ENCODE measurements around the gene DAGLA.

DNA sequence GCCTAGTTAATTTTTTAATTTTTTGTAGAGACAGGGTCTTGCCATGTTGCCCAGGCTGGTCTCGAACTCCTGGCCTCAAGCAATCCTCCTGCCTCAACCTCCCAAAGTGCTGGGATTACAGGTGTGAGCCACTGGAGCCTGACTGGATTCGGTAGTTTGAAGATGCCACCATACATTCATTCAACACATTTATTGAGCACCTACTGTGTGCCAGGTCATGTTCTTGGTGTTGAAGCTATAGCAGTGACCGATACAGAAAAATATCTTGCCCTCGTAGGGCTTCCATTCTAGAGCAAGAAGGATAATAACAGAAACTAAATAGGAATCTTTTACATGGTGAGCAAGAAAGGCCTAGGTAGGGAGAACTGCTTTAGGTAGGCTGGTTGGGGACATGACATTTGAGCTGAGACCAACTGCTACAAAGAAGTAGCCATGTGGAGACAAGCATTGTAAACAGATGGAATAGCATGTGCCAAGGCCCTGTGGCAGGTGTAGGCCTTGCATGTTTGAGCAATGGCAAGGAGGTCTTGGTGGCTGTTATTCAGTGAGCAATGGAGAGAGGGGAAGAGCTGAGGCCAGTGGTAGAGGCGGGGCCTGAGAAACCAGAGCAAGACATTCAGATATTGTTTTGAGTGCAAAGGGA lies 70.6 kb downstream of the DAGLA start:
- TF ChIP-seq CTCF (conservative IDR thresholded peaks at IDR 0.05; ENCODE audit: low read depth, low read length) = no peak
- no peak for TF ChIP-seq EZH2 (IDR thresholded peaks at IDR 0.05; ENCODE audit: low read length, unreplicated experiment)
- no peak for TF ChIP-seq EZH2phosphoT487 (IDR thresholded peaks at IDR 0.05; ENCODE audit: borderline replicate concordance, low read length)

Data from PC-3 (cell line).